Stomach (tissue), 4 donors: ENCODE data around the gene FOXD4L6.
"Not testable (repeated sequence)": the region's sequence is repeated elsewhere in the genome, so short reads cannot be mapped to it uniquely, and the experiment has no call there.

Experiments used
- POLR2A ChIP-seq, 4 donors: fragments of 450-650 bp; IDR thresholded peaks; one replicate each; pipeline ENCODE4 v1.6.1; 2016; ENCODE audit warnings: antibody characterized with exemption in 4 of 4, control low read depth in 2 of 4, mild to moderate bottlenecking in 1 of 4, moderate library complexity in 1 of 4
- POLR2AphosphoS5 ChIP-seq, 3 donors: sonication (generic); formaldehyde crosslinking; IDR thresholded peaks; one replicate each; pipeline ENCODE4 v1.6.1; 2016; ENCODE audit warnings: antibody characterized with exemption in 3 of 3
- TF ChIP-seq, protein P1 (sequence below), 7 experiments: fragments of 450-650 bp in 4 of 7; fragments of 200-600 bp in 3 of 7; sonication (generic) in 3 of 7; IDR thresholded peaks; one replicate each; pipeline ENCODE4 v1.5.1; 2016 to 2019; ENCODE audit warnings: antibody characterized with exemption in 7 of 7, control low read depth in 2 of 7, mild to moderate bottlenecking in 1 of 7

- TF ChIP-seq POLR2A, POLR2AphosphoS5 (IDR thresholded peaks at IDR 0.05): not testable (repeated sequence)
- TF ChIP-seq, protein P1, sequence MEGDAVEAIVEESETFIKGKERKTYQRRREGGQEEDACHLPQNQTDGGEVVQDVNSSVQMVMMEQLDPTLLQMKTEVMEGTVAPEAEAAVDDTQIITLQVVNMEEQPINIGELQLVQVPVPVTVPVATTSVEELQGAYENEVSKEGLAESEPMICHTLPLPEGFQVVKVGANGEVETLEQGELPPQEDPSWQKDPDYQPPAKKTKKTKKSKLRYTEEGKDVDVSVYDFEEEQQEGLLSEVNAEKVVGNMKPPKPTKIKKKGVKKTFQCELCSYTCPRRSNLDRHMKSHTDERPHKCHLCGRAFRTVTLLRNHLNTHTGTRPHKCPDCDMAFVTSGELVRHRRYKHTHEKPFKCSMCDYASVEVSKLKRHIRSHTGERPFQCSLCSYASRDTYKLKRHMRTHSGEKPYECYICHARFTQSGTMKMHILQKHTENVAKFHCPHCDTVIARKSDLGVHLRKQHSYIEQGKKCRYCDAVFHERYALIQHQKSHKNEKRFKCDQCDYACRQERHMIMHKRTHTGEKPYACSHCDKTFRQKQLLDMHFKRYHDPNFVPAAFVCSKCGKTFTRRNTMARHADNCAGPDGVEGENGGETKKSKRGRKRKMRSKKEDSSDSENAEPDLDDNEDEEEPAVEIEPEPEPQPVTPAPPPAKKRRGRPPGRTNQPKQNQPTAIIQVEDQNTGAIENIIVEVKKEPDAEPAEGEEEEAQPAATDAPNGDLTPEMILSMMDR (IDR thresholded peaks at IDR 0.05) = not testable (repeated sequence)
Measured at GRCh38 chr9:41150116-41150515, 21.6 kb upstream of the FOXD4L6 start.
